NB4 (cell line): ENCODE measurements around the gene HLA-DMB.
"Not testable (repeated sequence)": the region's sequence is repeated elsewhere in the genome, so short reads cannot be mapped to it uniquely, and the experiment has no call there.

Experiments
- MYC ChIP-seq: IDR thresholded peaks from 2 replicates; pipeline ENCODE4 v1.6.1; 2011; ENCODE audit warnings: low read depth, low read length
- POLR2A ChIP-seq: IDR thresholded peaks from 2 replicates; pipeline ENCODE4 v1.6.1; 2011; ENCODE audit warnings: mild to moderate bottlenecking; ENCODE audit not compliant: insufficient read length; ENCODE audit errors: extremely low read depth
- TF ChIP-seq, protein P1 (sequence below): IDR thresholded peaks from one replicate; pipeline ENCODE4 v1.5.1; 2012; ENCODE audit warnings: low read depth, low read length
- TF ChIP-seq, protein P2 (sequence below): IDR thresholded peaks from 2 replicates; pipeline ENCODE4 v1.6.1; 2011; ENCODE audit warnings: low read depth, low read length

DNA sequence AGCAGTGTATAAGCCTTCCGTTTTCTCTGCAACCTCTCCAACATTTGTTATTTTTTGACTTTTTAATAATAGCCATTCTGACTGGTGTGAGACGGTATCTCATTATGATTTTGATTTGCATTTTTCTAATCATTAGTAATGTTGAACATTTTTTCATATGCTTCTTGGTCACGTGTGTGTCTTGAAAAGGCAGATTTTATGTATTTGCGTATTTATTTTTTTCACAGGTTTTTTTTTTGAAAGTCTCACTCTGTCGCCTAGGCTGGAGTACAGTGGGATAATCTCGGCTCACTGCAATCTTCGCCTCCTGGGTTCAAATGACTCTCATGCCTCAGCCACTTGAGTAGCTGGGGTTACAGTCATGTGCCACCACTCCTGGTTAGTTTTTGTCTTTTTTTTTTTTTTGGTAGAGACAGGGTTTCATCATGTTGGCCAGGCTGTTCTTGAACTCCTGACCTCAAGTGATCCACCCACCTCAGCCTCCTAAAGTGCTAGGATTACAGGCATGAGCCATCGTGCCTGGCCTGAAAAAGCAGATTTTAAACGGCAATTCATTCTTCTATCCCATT lies 1.8 kb upstream of the HLA-DMB start:
- TF ChIP-seq, protein P1, sequence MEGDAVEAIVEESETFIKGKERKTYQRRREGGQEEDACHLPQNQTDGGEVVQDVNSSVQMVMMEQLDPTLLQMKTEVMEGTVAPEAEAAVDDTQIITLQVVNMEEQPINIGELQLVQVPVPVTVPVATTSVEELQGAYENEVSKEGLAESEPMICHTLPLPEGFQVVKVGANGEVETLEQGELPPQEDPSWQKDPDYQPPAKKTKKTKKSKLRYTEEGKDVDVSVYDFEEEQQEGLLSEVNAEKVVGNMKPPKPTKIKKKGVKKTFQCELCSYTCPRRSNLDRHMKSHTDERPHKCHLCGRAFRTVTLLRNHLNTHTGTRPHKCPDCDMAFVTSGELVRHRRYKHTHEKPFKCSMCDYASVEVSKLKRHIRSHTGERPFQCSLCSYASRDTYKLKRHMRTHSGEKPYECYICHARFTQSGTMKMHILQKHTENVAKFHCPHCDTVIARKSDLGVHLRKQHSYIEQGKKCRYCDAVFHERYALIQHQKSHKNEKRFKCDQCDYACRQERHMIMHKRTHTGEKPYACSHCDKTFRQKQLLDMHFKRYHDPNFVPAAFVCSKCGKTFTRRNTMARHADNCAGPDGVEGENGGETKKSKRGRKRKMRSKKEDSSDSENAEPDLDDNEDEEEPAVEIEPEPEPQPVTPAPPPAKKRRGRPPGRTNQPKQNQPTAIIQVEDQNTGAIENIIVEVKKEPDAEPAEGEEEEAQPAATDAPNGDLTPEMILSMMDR = not testable (repeated sequence)
- not testable (repeated sequence) for TF ChIP-seq MYC, POLR2A
- TF ChIP-seq, protein P2, sequence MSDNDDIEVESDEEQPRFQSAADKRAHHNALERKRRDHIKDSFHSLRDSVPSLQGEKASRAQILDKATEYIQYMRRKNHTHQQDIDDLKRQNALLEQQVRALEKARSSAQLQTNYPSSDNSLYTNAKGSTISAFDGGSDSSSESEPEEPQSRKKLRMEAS = not testable (repeated sequence)
